Keratinocyte (primary cell): ENCODE measurements around the gene GOLIM4.
"Not testable (repeated sequence)": the region's sequence is repeated elsewhere in the genome, so short reads cannot be mapped to it uniquely, and the experiment has no call there.

Experiments used
- EZH2 ChIP-seq: IDR thresholded peaks from one replicate; pipeline ENCODE4 v1.6.1; 2012; ENCODE audit warnings: inconsistent platforms, mild to moderate bottlenecking, low read length, moderate library complexity
- TF ChIP-seq, protein P1 (sequence below), 3 experiments: IDR thresholded peaks in 1 of 3; conservative IDR thresholded peaks in 1 of 3; optimal IDR thresholded peaks in 1 of 3; 2 replicates in 2 of 3; 3 replicates in 1 of 3; pipeline versions ENCODE3 to v1.5.1; 2011; ENCODE audit warnings: low read length in 3 of 3, mild to moderate bottlenecking in 3 of 3, moderate library complexity in 2 of 3, control low read depth in 1 of 3, inconsistent platforms in 1 of 3; ENCODE audit not compliant: insufficient read depth in 2 of 3; ENCODE audit errors: extremely low read depth in 1 of 3

DNA sequence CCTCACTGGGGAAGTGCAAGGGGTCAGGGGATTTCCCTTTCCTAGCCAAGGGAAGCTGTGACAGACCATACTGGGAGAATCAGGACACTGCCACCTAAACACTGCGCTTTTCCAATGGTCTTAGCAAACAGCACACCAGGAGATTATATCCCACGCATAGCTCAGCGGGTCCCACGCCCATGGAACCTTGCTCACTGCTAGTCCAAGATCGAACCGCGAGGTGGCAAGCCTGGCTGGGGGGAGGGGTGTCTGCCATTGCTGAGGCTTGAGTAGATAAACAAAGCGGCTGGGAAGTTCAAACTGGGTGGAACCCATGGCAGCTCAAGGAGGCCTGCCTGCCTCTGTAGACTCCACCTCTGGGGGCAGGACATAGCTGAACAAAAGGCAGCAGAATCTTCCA lies 32.7 kb upstream of the GOLIM4 start:
- TF ChIP-seq, protein P1, sequence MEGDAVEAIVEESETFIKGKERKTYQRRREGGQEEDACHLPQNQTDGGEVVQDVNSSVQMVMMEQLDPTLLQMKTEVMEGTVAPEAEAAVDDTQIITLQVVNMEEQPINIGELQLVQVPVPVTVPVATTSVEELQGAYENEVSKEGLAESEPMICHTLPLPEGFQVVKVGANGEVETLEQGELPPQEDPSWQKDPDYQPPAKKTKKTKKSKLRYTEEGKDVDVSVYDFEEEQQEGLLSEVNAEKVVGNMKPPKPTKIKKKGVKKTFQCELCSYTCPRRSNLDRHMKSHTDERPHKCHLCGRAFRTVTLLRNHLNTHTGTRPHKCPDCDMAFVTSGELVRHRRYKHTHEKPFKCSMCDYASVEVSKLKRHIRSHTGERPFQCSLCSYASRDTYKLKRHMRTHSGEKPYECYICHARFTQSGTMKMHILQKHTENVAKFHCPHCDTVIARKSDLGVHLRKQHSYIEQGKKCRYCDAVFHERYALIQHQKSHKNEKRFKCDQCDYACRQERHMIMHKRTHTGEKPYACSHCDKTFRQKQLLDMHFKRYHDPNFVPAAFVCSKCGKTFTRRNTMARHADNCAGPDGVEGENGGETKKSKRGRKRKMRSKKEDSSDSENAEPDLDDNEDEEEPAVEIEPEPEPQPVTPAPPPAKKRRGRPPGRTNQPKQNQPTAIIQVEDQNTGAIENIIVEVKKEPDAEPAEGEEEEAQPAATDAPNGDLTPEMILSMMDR (optimal IDR thresholded peaks at IDR 0.05 in 1 of 3, IDR thresholded peaks at IDR 0.05 in 1 of 3, conservative IDR thresholded peaks at IDR 0.05 in 1 of 3; ENCODE audit: extremely low read depth in 1 of 3, insufficient read depth in 2 of 3, low read length in 3 of 3): not testable (repeated sequence)
- not testable (repeated sequence) for TF ChIP-seq EZH2
